MM.1S (cell line): ENCODE data around the gene FHIT.

Experiments used
- DNase-seq: peaks from one replicate; pipeline ENCODE4 v3.0.0-alpha.2; 2015
- H2AFZ ChIP-seq: fragments of 300-600 bp; sonication (generic); 2 replicates; pipeline ENCODE4 v1.6.0; 2016; ENCODE audit warnings: antibody characterized with exemption, low read length
- H3F3A ChIP-seq: fragments of 300-600 bp; sonication (generic); 2 replicates; pipeline ENCODE4 v1.6.1; 2016; ENCODE audit warnings: mild to moderate bottlenecking, antibody characterized with exemption, low read length, moderate library complexity, mixed read lengths; ENCODE audit not compliant: insufficient read depth
- H3K27ac ChIP-seq: fragments of 300-600 bp; sonication (generic); 2 replicates; pipeline ENCODE4 v1.5.1; 2016; ENCODE audit warnings: mild to moderate bottlenecking, low read length
- H3K27me3 ChIP-seq: fragments of 300-600 bp; sonication (generic); replicated peaks from 2 replicates; pipeline ENCODE4 v1.6.0; 2016; ENCODE audit warnings: low read length; ENCODE audit not compliant: insufficient read depth
- H3K36me3 ChIP-seq: fragments of 300-600 bp; sonication (generic); replicated peaks from 2 replicates; pipeline ENCODE4 v1.6.1; 2016; ENCODE audit warnings: mild to moderate bottlenecking, low read length, mixed read lengths; ENCODE audit not compliant: insufficient read depth
- H3K4me1 ChIP-seq: fragments of 300-600 bp; sonication (generic); 2 replicates; pipeline ENCODE4 v1.6.1; 2016; ENCODE audit warnings: low read length, mixed read lengths
- H3K4me2 ChIP-seq: fragments of 300-600 bp; sonication (generic); 2 replicates; pipeline ENCODE4 v1.6.0; 2016; ENCODE audit warnings: low read depth, low read length
- H3K4me3 ChIP-seq: fragments of 300-600 bp; sonication (generic); 2 replicates; pipeline ENCODE4 v1.5.1; 2016; ENCODE audit warnings: low read length, mixed read lengths
- H3K79me2 ChIP-seq: fragments of 300-600 bp; sonication (generic); 2 replicates; pipeline ENCODE4 v1.6.1; 2016; ENCODE audit warnings: mixed run types, low read length, mixed read lengths
- H3K9ac ChIP-seq: fragments of 300-600 bp; sonication (generic); 2 replicates; pipeline ENCODE4 v1.6.1; 2016; ENCODE audit warnings: low read length, mixed read lengths
- H3K9me2 ChIP-seq: fragments of 300-600 bp; sonication (generic); replicated peaks from 2 replicates; pipeline ENCODE4 v1.6.1; 2016; ENCODE audit warnings: mild to moderate bottlenecking, low read length, mixed read lengths; ENCODE audit not compliant: insufficient read depth
- H3K9me3 ChIP-seq: fragments of 300-600 bp; sonication (generic); replicated peaks from 2 replicates; pipeline ENCODE4 v1.6.1; 2016; ENCODE audit warnings: mild to moderate bottlenecking, low read length, mixed read lengths; ENCODE audit not compliant: insufficient read depth
- H4K20me1 ChIP-seq: fragments of 300-600 bp; sonication (generic); 2 replicates; pipeline ENCODE4 v1.6.1; 2016; ENCODE audit warnings: mild to moderate bottlenecking, low read length, moderate library complexity, mixed read lengths; ENCODE audit not compliant: insufficient read depth
- CTCF ChIP-seq: fragments of 300-600 bp; sonication (generic); IDR thresholded peaks from 2 replicates; pipeline ENCODE4 v1.5.1; 2016; ENCODE audit warnings: antibody characterized with exemption, low read length, mixed read lengths
- EZH2 ChIP-seq: fragments of 300-600 bp; sonication (generic); optimal IDR thresholded peaks from 2 replicates; pipeline ENCODE3; 2017; ENCODE audit warnings: low read depth, mild to moderate bottlenecking, antibody characterized with exemption, low read length, mixed read lengths
- EZH2phosphoT487 ChIP-seq: fragments of 300-600 bp; sonication (generic); IDR thresholded peaks from 2 replicates; pipeline ENCODE4 v1.6.1; 2018; ENCODE audit warnings: antibody characterized with exemption, low read length

FHIT gene

GRCh38 chr3:60758831-60759230 lies 492.4 kb downstream of the FHIT start:
- no peaks in the 10 kb centered on the region for H3K4me1 ChIP-seq
- no peak overlapping the region for H3K4me3 ChIP-seq
- no peak overlapping the region for H2AFZ ChIP-seq
- H4K20me1 ChIP-seq: no peaks in the 10 kb centered on the region
- no peaks in the 10 kb centered on the region for H3F3A ChIP-seq
- no peak for DNase-seq
- no peak overlapping the region for H3K9ac ChIP-seq
- H3K27me3 ChIP-seq: no peaks in the 10 kb centered on the region
- no peaks in the 10 kb centered on the region for H3K36me3 ChIP-seq
- H3K79me2 ChIP-seq: no peaks in the 10 kb centered on the region
- no peak for TF ChIP-seq EZH2
- TF ChIP-seq EZH2phosphoT487: no peak
- TF ChIP-seq CTCF: no peak
- no peaks in the 10 kb centered on the region for H3K9me2 ChIP-seq
- no peak overlapping the region for H3K27ac ChIP-seq
- H3K4me2 ChIP-seq: no peak overlapping the region
- H3K9me3 ChIP-seq: no peaks in the 10 kb centered on the region

- H3K4me1 ChIP-seq: no peaks in the 10 kb centered on the region
- H3F3A ChIP-seq: no peaks in the 10 kb centered on the region
- no peak overlapping the region for H3K4me3 ChIP-seq
- no peak overlapping the region for H3K27ac ChIP-seq
- H2AFZ ChIP-seq: no peak overlapping the region
- DNase-seq: no peak
- H3K4me2 ChIP-seq: no peak overlapping the region
- TF ChIP-seq EZH2: no peak
- no peak for TF ChIP-seq CTCF
- no peak for TF ChIP-seq EZH2phosphoT487
- no peaks in the 10 kb centered on the region for H3K9me2 ChIP-seq
- no peaks in the 10 kb centered on the region for H4K20me1 ChIP-seq
- H3K36me3 ChIP-seq: no peaks in the 10 kb centered on the region
- H3K79me2 ChIP-seq: no peaks in the 10 kb centered on the region
- no peaks in the 10 kb centered on the region for H3K27me3 ChIP-seq
- no peaks in the 10 kb centered on the region for H3K9me3 ChIP-seq
- no peak overlapping the region for H3K9ac ChIP-seq
Observed at GRCh38 chr3:60758171-60758570, 493.1 kb downstream of the FHIT start.

- H3K9me2 ChIP-seq: no peaks in the 10 kb centered on the region
- TF ChIP-seq EZH2: no peak
- TF ChIP-seq EZH2phosphoT487: no peak
- TF ChIP-seq CTCF: no peak
- H2AFZ ChIP-seq: no peak overlapping the region
- H3K27me3 ChIP-seq: no peaks in the 10 kb centered on the region
- no peaks in the 10 kb centered on the region for H3K36me3 ChIP-seq
- H3K79me2 ChIP-seq: no peaks in the 10 kb centered on the region
- H3K9me3 ChIP-seq: no peaks in the 10 kb centered on the region
- no peaks in the 10 kb centered on the region for H3K4me1 ChIP-seq
- no peak for DNase-seq
- H4K20me1 ChIP-seq: no peaks in the 10 kb centered on the region
- H3K4me3 ChIP-seq: no peak overlapping the region
- no peak overlapping the region for H3K4me2 ChIP-seq
- H3K9ac ChIP-seq: no peak overlapping the region
- H3F3A ChIP-seq: no peaks in the 10 kb centered on the region
- no peak overlapping the region for H3K27ac ChIP-seq
Observed at GRCh38 chr3:60757724-60758123, 493.5 kb downstream of the FHIT start.
